GM06990 (cell line): ENCODE data around the gene IL18R1.

Experiments used
- DNase-seq: peaks from one replicate; pipeline ENCODE4 v3.0.0-alpha.2; 2011; ENCODE audit not compliant: insufficient read length; ENCODE audit errors: extremely low read depth
- H3K27me3 ChIP-seq: replicated peaks from 2 replicates; pipeline ENCODE4 v1.6.0; 2011; ENCODE audit warnings: low read length; ENCODE audit not compliant: control insufficient read depth, insufficient read depth
- H3K36me3 ChIP-seq: 2 replicates; pipeline ENCODE4 v1.5.1; 2011; ENCODE audit warnings: low read length; ENCODE audit not compliant: control insufficient read depth, insufficient read depth
- H3K4me3 ChIP-seq: replicated peaks from 2 replicates; pipeline ENCODE4 v1.5.1; 2011; ENCODE audit warnings: low read depth, mild to moderate bottlenecking, control low read depth, low read length
- CTCF ChIP-seq: IDR thresholded peaks from 2 replicates; pipeline ENCODE4 v1.5.1; 2011; ENCODE audit warnings: low read length, control low read depth, mild to moderate bottlenecking, inconsistent platforms; ENCODE audit not compliant: insufficient read depth, poor library complexity, severe bottlenecking

IL18R1 gene

DNA sequence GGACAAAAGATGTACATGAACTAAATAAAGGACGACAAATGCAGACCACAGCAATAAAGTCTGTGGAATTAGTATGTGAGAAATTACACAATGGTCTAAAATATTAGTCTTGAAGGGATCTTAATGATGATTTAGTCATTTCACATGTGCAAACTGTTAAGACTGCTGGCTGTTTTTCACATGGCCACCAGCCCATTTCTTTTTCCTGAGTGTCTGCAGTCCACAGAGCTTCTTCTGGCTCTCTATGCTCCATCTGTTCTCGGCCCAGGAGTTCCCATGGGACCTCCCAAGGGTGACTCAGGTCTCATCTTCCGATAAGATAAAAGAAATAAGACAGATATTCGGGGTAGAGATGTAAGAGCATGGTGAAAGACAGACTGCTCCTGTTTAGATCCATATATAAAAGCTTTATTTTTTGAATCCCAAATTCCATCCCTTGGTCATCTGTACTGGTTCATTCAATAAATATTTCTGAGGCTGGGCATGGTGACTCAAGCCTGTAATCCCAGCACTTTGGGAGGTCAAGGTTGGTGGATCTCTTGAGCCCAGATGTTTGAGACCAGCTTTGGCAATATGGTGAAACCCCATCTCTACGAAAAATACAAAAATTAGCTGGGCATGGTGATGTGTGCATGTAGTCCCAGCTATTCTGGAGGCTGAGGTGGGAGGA is 24.1 kb upstream of the IL18R1 start:
- no peaks in the 10 kb centered on the region for H3K36me3 ChIP-seq
- TF ChIP-seq CTCF: no peak
- no peaks in the 10 kb centered on the region for H3K27me3 ChIP-seq
- no peak for DNase-seq
- H3K4me3 ChIP-seq: no peak overlapping the region

GRCh38 chr2:102334486-102334885 is 21.1 kb upstream of the IL18R1 start:
- no peak for DNase-seq
- TF ChIP-seq CTCF: no peak
- Histone ChIP-seq H3K27me3 (no peaks in the 10 kb centered on the region), H3K4me3 (no peak overlapping the region), H3K36me3 (no peaks in the 10 kb centered on the region)

GRCh38 chr2:102335871-102336366 is 19.7 kb upstream of the IL18R1 start:
- TF ChIP-seq CTCF: no peak

GRCh38 chr2:102336502-102336945 is 19.1 kb upstream of the IL18R1 start:
- Histone ChIP-seq H3K4me3 (no peak overlapping the region), H3K36me3 (no peaks in the 10 kb centered on the region), H3K27me3 (no peaks in the 10 kb centered on the region)
- DNase-seq: no peak
- TF ChIP-seq CTCF: no peak

More at GRCh38 chr2:102335871-102336366, 19.7 kb upstream of the IL18R1 start:
- Histone ChIP-seq H3K36me3 (no peaks in the 10 kb centered on the region), H3K27me3 (no peaks in the 10 kb centered on the region), H3K4me3 (no peak overlapping the region)
- no peak for DNase-seq

- no peak for DNase-seq
- H3K4me3 ChIP-seq: no peak overlapping the region
- H3K36me3 ChIP-seq: no peaks in the 10 kb centered on the region
- TF ChIP-seq CTCF: no peak
- no peaks in the 10 kb centered on the region for H3K27me3 ChIP-seq
These were observed 18.6 kb upstream of the IL18R1 start for GRCh38 chr2:102337012-102337411.
